Testis (tissue), 3 donors: Measurements from ENCODE around the gene FRMD3. TPM values are rescaled to one million over a fixed set of nuclear protein-coding genes. Genes with fewer than 3 reads are reported as not detected.

Experiments used
- DNase-seq: peaks from one replicate; pipeline ENCODE4 v3.0.0-alpha.2; 2019
- H3K27ac ChIP-seq, 2 donors: fragments of 200-600 bp; sonication (generic); one replicate each; pipeline ENCODE4 v1.5.1; 2019
- H3K27me3 ChIP-seq: fragments of 200-600 bp; sonication (generic); one replicate; pipeline ENCODE4 v1.5.1; 2019
- H3K36me3 ChIP-seq: fragments of 200-600 bp; sonication (generic); one replicate; pipeline ENCODE4 v1.5.1; 2017; ENCODE audit warnings: low read depth; ENCODE audit errors: missing control alignments
- H3K4me1 ChIP-seq: fragments of 200-600 bp; sonication (generic); one replicate; pipeline ENCODE4 v1.5.1; 2019
- H3K4me3 ChIP-seq, 2 donors: fragments of 200-600 bp; sonication (generic); one replicate each; pipeline ENCODE4 v1.5.1; 2017 to 2019
- H3K9me3 ChIP-seq: fragments of 200-600 bp; sonication (generic); one replicate; pipeline ENCODE4 v1.5.1; 2017
- POLR2A ChIP-seq: fragments of 450-650 bp; IDR thresholded peaks from one replicate; pipeline ENCODE4 v1.6.1; 2017; ENCODE audit warnings: antibody characterized with exemption, mild to moderate bottlenecking, moderate library complexity
- WGBS, 2 donors: methylation state at CpG; one replicate each; pipeline ENCODE4 v1.1.5; 2018; 5-methylcytosine and 5-hydroxymethylcytosine counted together
- intact Hi-C: fragments of 100-400 bp; cut with DNase I; formaldehyde crosslinking; loops from one replicate; pipeline ENCODE4 v1.15.1; 2023; ENCODE audit warnings: low total_unique reads
- polyA plus RNA-seq: library from polyadenylated mRNA; stranded (reverse); fragments of 350-450 nt; fragmentation: Illumina TruSeq; extraction: RNeasy Lipid Tissue Mini Kit (QIAGEN cat#74804); gene quantifications from one replicate; pipeline ENCODE4 v1.2.3, GENCODE V29; 2014; ENCODE audit warnings: low read depth, low replicate concordance; ENCODE audit not compliant: insufficient read depth
- total RNA-seq, 2 donors: library from RNA; depleted of rRNA; stranded (reverse); fragments of >200 nt; gene quantifications; one replicate each; pipeline ENCODE4 v1.2.3, GENCODE V29; 2016
- TF ChIP-seq, protein P1 (sequence below), 3 experiments: fragments of 450-650 bp in 2 of 3; fragments of 200-600 bp in 1 of 3; sonication (generic) in 1 of 3; IDR thresholded peaks; one replicate each; pipeline ENCODE4 v1.5.1; 2016 to 2019; ENCODE audit warnings: antibody characterized with exemption in 3 of 3, mild to moderate bottlenecking in 2 of 3, moderate library complexity in 1 of 3

The FRMD3 gene
- total and polyA plus RNA-seq, 3 donors from 2014 or later, result 5.5 to 16.2 (median 12.5) TPM

DNA sequence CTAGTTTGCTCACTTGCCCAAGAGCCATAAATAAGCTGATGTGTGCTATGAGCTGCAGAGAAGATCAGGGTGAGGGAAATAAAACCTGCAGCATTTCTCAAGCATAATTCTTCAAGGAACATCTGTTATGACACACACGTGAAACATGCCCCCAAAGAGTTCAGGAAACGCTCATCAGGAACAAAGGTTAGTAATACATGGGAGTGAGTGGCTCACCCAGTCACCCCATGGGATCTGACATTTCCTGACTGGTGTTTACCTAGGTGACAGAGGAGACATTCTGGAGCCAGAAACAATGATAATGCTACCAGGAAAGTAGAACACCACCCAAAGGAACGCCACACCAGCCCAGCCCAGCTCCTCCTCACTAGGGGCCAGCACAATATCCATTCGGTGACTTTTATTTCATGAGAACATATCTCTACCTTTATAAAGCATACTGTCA, 66.0 kb downstream of the FRMD3 start:
- Histone ChIP-seq H3K4me3 (no peak overlapping the region), H3K36me3 (no peaks in the 10 kb centered on the region), H3K27ac (no peak overlapping the region), H3K9me3 (no peaks in the 10 kb centered on the region), H3K27me3 (no peaks in the 10 kb centered on the region), H3K4me1 (no peaks in the 10 kb centered on the region)
- no peak for DNase-seq
- no peak for TF ChIP-seq POLR2A
- TF ChIP-seq, protein P1, sequence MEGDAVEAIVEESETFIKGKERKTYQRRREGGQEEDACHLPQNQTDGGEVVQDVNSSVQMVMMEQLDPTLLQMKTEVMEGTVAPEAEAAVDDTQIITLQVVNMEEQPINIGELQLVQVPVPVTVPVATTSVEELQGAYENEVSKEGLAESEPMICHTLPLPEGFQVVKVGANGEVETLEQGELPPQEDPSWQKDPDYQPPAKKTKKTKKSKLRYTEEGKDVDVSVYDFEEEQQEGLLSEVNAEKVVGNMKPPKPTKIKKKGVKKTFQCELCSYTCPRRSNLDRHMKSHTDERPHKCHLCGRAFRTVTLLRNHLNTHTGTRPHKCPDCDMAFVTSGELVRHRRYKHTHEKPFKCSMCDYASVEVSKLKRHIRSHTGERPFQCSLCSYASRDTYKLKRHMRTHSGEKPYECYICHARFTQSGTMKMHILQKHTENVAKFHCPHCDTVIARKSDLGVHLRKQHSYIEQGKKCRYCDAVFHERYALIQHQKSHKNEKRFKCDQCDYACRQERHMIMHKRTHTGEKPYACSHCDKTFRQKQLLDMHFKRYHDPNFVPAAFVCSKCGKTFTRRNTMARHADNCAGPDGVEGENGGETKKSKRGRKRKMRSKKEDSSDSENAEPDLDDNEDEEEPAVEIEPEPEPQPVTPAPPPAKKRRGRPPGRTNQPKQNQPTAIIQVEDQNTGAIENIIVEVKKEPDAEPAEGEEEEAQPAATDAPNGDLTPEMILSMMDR (IDR thresholded peaks at IDR 0.05), result no peak
- intact Hi-C loops, result no loop called here
- 77 to 88% methylated on average over 4 of the region's 4 CpGs for WGBS, 2 donors

DNA sequence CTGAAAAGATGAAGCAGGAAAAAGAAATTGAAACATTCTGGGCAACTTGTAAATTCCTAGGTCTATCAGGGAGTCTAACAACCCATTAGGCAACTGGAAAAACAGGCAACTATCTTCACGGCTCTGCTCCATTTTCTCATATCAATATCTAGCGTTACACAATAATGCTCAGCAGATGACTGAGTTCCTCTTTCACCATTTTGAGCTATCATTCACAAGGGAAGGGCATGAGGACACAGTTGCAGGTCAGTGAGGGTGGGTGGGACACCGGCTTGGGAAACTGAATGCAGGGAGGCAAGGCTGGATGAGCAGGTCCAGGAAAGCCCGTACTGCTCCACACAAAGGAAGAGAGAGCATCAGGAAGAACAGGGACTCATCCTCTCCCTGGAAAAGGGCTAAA, 67.0 kb downstream of the FRMD3 start:
- Histone ChIP-seq H3K9me3 (no peaks in the 10 kb centered on the region), H3K36me3 (no peaks in the 10 kb centered on the region), H3K4me3 (no peak overlapping the region), H3K27me3 (no peaks in the 10 kb centered on the region), H3K27ac (no peak overlapping the region), H3K4me1 (no peaks in the 10 kb centered on the region)
- intact Hi-C loops, result no loop called here
- DNase-seq, result no peak
- WGBS, 2 donors, result 72 to 89% methylated on average over 4 of the region's 4 CpGs
- TF ChIP-seq POLR2A, result no peak
- TF ChIP-seq, protein P1 (IDR thresholded peaks at IDR 0.05), result no peak

DNA sequence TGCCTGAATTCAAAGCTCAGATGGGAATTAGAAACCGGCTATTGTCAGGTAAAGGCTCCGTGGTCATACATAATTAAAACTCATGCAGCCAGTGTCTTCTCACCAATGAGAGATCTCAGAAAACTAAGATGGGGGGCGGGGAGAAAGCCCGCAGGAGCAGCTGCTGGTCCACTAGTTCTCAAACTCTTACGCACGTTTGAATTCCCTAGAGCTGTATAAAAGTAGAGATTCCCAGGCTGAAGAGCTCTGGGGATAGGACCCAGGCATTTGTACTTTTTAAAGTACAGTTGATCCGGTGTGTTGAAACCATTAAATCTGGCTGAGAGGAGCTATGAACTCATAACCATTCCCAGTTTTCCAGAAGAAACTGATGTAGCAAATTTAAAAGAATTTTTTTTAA, 68.5 kb downstream of the FRMD3 start:
- H3K36me3 ChIP-seq, result no peaks in the 10 kb centered on the region
- TF ChIP-seq, protein P1 (IDR thresholded peaks at IDR 0.05), result no peak
- no peak for TF ChIP-seq POLR2A
- no peak for DNase-seq
- no peak overlapping the region for H3K27ac ChIP-seq
- H3K4me3 ChIP-seq, result no peak overlapping the region
- WGBS, 2 donors, result 85 to 88% methylated on average over 7 of the region's 7 CpGs
- H3K27me3 ChIP-seq, result no peaks in the 10 kb centered on the region
- no peaks in the 10 kb centered on the region for H3K9me3 ChIP-seq
- intact Hi-C loops, result no loop called here
- no peaks in the 10 kb centered on the region for H3K4me1 ChIP-seq

DNA sequence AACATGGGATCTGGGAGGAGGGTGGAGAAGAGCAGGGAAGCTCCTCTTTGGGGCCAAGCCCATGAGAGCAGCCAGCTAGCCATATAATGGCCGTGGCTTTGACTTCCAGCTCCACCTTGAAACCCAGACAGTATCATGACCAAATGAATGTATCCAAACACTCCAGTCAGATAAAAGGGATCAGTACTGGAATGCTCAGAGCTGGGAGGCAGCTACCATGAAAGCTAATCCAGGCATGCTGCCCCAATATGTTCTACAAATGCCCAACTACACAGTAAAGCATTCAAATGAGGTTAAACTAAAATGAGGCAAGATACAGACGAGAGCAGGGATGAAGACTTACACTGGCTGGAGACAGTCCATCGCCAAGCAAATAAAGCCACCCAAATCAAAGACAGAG, 69.4 kb downstream of the FRMD3 start:
- DNase-seq, result no peak
- Histone ChIP-seq H3K4me3 (no peak overlapping the region), H3K27ac (no peak overlapping the region), H3K27me3 (no peaks in the 10 kb centered on the region), H3K9me3 (no peaks in the 10 kb centered on the region), H3K4me1 (no peaks in the 10 kb centered on the region), H3K36me3 (no peaks in the 10 kb centered on the region)
- TF ChIP-seq, protein P1 (IDR thresholded peaks at IDR 0.05), result no peak
- no peak for TF ChIP-seq POLR2A
- WGBS, 2 donors, result 77 to 78% methylated on average over 3 of the region's 3 CpGs
- intact Hi-C loops, result no loop called here

DNA sequence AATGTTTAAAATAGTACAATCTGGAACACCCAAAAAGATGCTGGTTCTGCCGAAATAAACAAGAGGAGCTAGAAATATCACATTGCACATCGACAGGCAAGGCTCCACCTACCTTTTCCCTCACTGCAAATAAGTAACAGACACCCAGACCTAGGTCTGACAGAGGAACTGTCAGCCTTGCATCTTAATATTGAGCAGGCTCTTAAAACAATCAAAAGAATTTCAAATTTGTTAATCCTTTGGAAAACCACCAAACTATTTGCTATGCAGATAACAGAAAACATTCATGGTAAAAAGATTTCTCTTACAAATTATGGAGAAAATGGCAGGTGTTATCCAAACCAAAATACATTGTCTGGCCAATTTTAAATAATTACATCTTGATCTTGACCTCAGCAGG, 71.3 kb downstream of the FRMD3 start:
- intact Hi-C loops, result no loop called here
- WGBS, 2 donors, result 56 to 58% methylated on average over 2 of the region's 2 CpGs
- Histone ChIP-seq H3K9me3 (no peaks in the 10 kb centered on the region), H3K4me1 (no peaks in the 10 kb centered on the region), H3K27ac (no peak overlapping the region), H3K36me3 (no peaks in the 10 kb centered on the region), H3K27me3 (no peaks in the 10 kb centered on the region), H3K4me3 (no peak overlapping the region)
- TF ChIP-seq POLR2A, result no peak
- TF ChIP-seq, protein P1 (IDR thresholded peaks at IDR 0.05), result no peak
- DNase-seq, result no peak
